IMR-90 (cell line): ENCODE results near the gene KCNQ1. TPM values are rescaled to one million over a fixed set of nuclear protein-coding genes. Genes with fewer than 3 reads are reported as not detected.

Experiments used
- ATAC-seq: fragments of 200-7000 bp; cut with Tn5 transposase; 2 replicates; pipeline ENCODE4 v1.9.1; 2020; ENCODE audit warnings: low read depth, mild to moderate bottlenecking, moderate library complexity
- BruUV-seq: library from RNA; stranded (reverse); fragments of 400-500 nt; replicated peaks from 2 replicates; lab custom pipeline; 2021; lab: Mats Ljungman, UMichigan
- CTCF ChIA-PET: fragments of 300-600 bp; formaldehyde crosslinking; extraction: SDS; loops from one replicate; lab custom pipeline; 2021; ENCODE audit warnings: antibody characterized with exemption; lab: Yijun Ruan, JAX
- POLR2A ChIA-PET: fragments of 300-600 bp; sonication (Branson Sonifier 250); formaldehyde crosslinking; loops from one replicate; lab custom pipeline; 2022; ENCODE audit warnings: antibody characterized with exemption; ENCODE audit not compliant: unreplicated experiment; lab: Charles Lee
- DNase-seq: peaks from one replicate; pipeline ENCODE4 v3.0.0; 2013
- H2AFZ ChIP-seq: replicated peaks from 2 replicates; pipeline ENCODE3; 2013; ENCODE audit warnings: low read length, mild to moderate bottlenecking; ENCODE audit not compliant: poor library complexity
- H2AK5ac ChIP-seq: 2 replicates; pipeline ENCODE4 v1.6.1; 2013; ENCODE audit warnings: low read depth, low read length, inconsistent platforms
- H2AK9ac ChIP-seq: replicated peaks from 2 replicates; pipeline ENCODE3; 2013; ENCODE audit warnings: mild to moderate bottlenecking, low read depth, low read length, moderate library complexity; ENCODE audit not compliant: poor library complexity
- H2BK120ac ChIP-seq: 2 replicates; pipeline ENCODE4 v1.6.1; 2013; ENCODE audit warnings: low read depth, low read length, inconsistent platforms
- H2BK15ac ChIP-seq: 3 replicates; pipeline ENCODE4 v1.6.1; 2013; ENCODE audit warnings: low read depth, low read length, inconsistent platforms
- H2BK20ac ChIP-seq: 2 replicates; pipeline ENCODE4 v1.6.1; 2013; ENCODE audit warnings: low read depth, mild to moderate bottlenecking, inconsistent platforms, low read length, moderate library complexity
- H2BK5ac ChIP-seq: 2 replicates; pipeline ENCODE4 v1.6.1; 2013; ENCODE audit warnings: mild to moderate bottlenecking, low read depth, low read length, inconsistent platforms; ENCODE audit not compliant: poor library complexity, severe bottlenecking
- H3K14ac ChIP-seq: replicated peaks from 2 replicates; pipeline ENCODE4 v1.6.1; 2013; ENCODE audit warnings: low read depth, low read length, inconsistent platforms
- H3K18ac ChIP-seq: 2 replicates; pipeline ENCODE4 v1.6.1; 2013; ENCODE audit warnings: low read depth, low read length, control low read depth
- H3K23ac ChIP-seq: 2 replicates; pipeline ENCODE4 v1.6.1; 2013; ENCODE audit warnings: low read depth, low read length, inconsistent platforms
- H3K27ac ChIP-seq: 2 replicates; pipeline ENCODE4 v1.5.1; 2013; ENCODE audit warnings: mild to moderate bottlenecking, control low read depth, low read length; ENCODE audit not compliant: insufficient read depth
- H3K27me3 ChIP-seq: 2 replicates; pipeline ENCODE4 v1.6.1; 2013; ENCODE audit warnings: low read length; ENCODE audit not compliant: control insufficient read depth, insufficient read depth
- H3K36me3 ChIP-seq: 2 replicates; pipeline ENCODE4 v1.6.1; 2013; ENCODE audit warnings: low read length, mixed read lengths; ENCODE audit not compliant: control insufficient read depth, insufficient read depth
- H3K4ac ChIP-seq: 2 replicates; pipeline ENCODE4 v1.6.1; 2013; ENCODE audit warnings: low read depth, low read length, inconsistent platforms
- H3K4me1 ChIP-seq: 2 replicates; pipeline ENCODE4 v1.6.1; 2013; ENCODE audit warnings: low read length, mixed read lengths; ENCODE audit not compliant: control insufficient read depth, insufficient read depth
- H3K4me2 ChIP-seq: 2 replicates; pipeline ENCODE4 v1.6.1; 2013; ENCODE audit warnings: low read depth, mild to moderate bottlenecking, control low read depth, low read length, moderate library complexity
- H3K4me3 ChIP-seq: 2 replicates; pipeline ENCODE4 v1.5.1; 2013; ENCODE audit warnings: low read depth, mild to moderate bottlenecking, control low read depth, low read length, moderate library complexity; ENCODE audit not compliant: insufficient read depth
- H3K56ac ChIP-seq: 2 replicates; pipeline ENCODE4 v1.6.1; 2013; ENCODE audit warnings: low read length, inconsistent platforms; ENCODE audit not compliant: insufficient read depth; ENCODE audit errors: extremely low read depth
- H3K79me1 ChIP-seq, 2 experiments: 2 replicates each; pipeline ENCODE4 v1.6.1; 2013; ENCODE audit warnings: low read length in 2 of 2, inconsistent platforms in 1 of 2, low read depth in 1 of 2
- H3K9ac ChIP-seq: 2 replicates; pipeline ENCODE4 v1.6.1; 2013; ENCODE audit warnings: low read depth, low read length, control low read depth
- H3K9me1 ChIP-seq: 2 replicates; pipeline ENCODE4 v1.6.1; 2013; ENCODE audit warnings: low read length, inconsistent platforms; ENCODE audit not compliant: insufficient read depth
- H3K9me3 ChIP-seq: 2 replicates; pipeline ENCODE4 v1.6.1; 2013; ENCODE audit warnings: low read length; ENCODE audit not compliant: control insufficient read depth, insufficient read depth
- H4K20me1 ChIP-seq: 2 replicates; pipeline ENCODE4 v1.6.1; 2013; ENCODE audit warnings: low read length, inconsistent platforms; ENCODE audit not compliant: insufficient read depth
- H4K5ac ChIP-seq: 2 replicates; pipeline ENCODE4 v1.6.1; 2013; ENCODE audit warnings: mild to moderate bottlenecking, low read depth, low read length, control low read depth
- H4K8ac ChIP-seq, 2 experiments: 2 replicates each; pipeline ENCODE4 v1.6.1; 2013; ENCODE audit warnings: low read depth in 2 of 2, low read length in 2 of 2, control low read depth in 1 of 2, inconsistent platforms in 1 of 2
- H4K91ac ChIP-seq: 2 replicates; pipeline ENCODE4 v1.6.1; 2013; ENCODE audit warnings: low read depth, low read length, inconsistent platforms; ENCODE audit not compliant: insufficient read depth
- BHLHE40 ChIP-seq: fragments of 150-350 bp; IDR thresholded peaks from 2 replicates; pipeline ENCODE4 v1.6.1; 2016; ENCODE audit warnings: mild to moderate bottlenecking, low read depth, low read length
- FOS ChIP-seq: fragments of 150-350 bp; IDR thresholded peaks from 2 replicates; pipeline ENCODE4 v1.6.1; 2016; ENCODE audit warnings: low read depth, low read length
- MAZ ChIP-seq: IDR thresholded peaks from 2 replicates; pipeline ENCODE4 v1.6.1; 2012; ENCODE audit warnings: low read depth, mild to moderate bottlenecking, low read length, improper control_type of control experiment, moderate library complexity, borderline replicate concordance
- NFE2L2 ChIP-seq: fragments of 150-350 bp; IDR thresholded peaks from 2 replicates; pipeline ENCODE4 v1.6.1; 2016; ENCODE audit warnings: low read depth, mild to moderate bottlenecking, low read length
- POLR2A ChIP-seq: IDR thresholded peaks from 2 replicates; pipeline ENCODE4 v1.6.1; 2012; ENCODE audit warnings: mild to moderate bottlenecking, low read depth, low read length
- RFX5 ChIP-seq: IDR thresholded peaks from 2 replicates; pipeline ENCODE4 v1.8.0; 2012; ENCODE audit warnings: low read depth, mild to moderate bottlenecking, low read length, moderate library complexity
- USF2 ChIP-seq: fragments of 150-350 bp; IDR thresholded peaks from 2 replicates; pipeline ENCODE4 v1.6.1; 2017; ENCODE audit warnings: mild to moderate bottlenecking, antibody characterized with exemption, low read length, low read depth
- WGBS, 2 experiments: methylation state at CpG; one replicate each; pipeline versions ENCODE4 v1.1.5 to v1.1.7; 2013; ENCODE audit warnings: missing lambda C conversion rate in 2 of 2; ENCODE audit not compliant: insufficient read length in 1 of 2; ENCODE audit errors: extremely low coverage in 2 of 2; 5-methylcytosine and 5-hydroxymethylcytosine counted together
- dilution Hi-C: fragments of 300-500 bp; cut with HindIII; formaldehyde crosslinking; loops from one replicate; pipeline ENCODE4 v1.14.3; 2018; ENCODE audit warnings: low sequenced_read_pairs; ENCODE audit not compliant: unreplicated experiment
- in situ Hi-C: fragments of 300-500 bp; cut with MboI; formaldehyde crosslinking; loops from 3 replicates; pipeline ENCODE4 v1.14.3; 2019; ENCODE audit warnings: low sequenced_read_pairs, inconsistent platforms, mixed read lengths
- intact Hi-C: fragments of 100-400 bp; cut with micrococcal nuclease; formaldehyde crosslinking; loops from 2 replicates; pipeline ENCODE4 v1.10.0; 2022
- polyA plus RNA-seq, 3 experiments: library from polyadenylated mRNA; depleted of rRNA; stranded (reverse); fragments of >200 nt; gene quantifications; 2 replicates each; pipeline ENCODE4 v1.2.3, GENCODE V29; 2012; ENCODE audit warnings: low replicate concordance in 1 of 3
- total RNA-seq: library from RNA; depleted of rRNA; stranded (reverse); fragments of >200 nt; gene quantifications from 2 replicates; pipeline ENCODE4 v1.2.3, GENCODE V29; 2012
- TF ChIP-seq, protein P1 (sequence below): fragments of 150-350 bp; IDR thresholded peaks from 2 replicates; pipeline ENCODE4 v1.6.1; 2016; ENCODE audit warnings: low read depth, mild to moderate bottlenecking, low read length, moderate library complexity, borderline replicate concordance

The KCNQ1 gene
- total and polyA plus RNA-seq, 2 of the 4 experiments (the other 2 are of a cell fraction), result 0.07 TPM; not detected in 1

DNA sequence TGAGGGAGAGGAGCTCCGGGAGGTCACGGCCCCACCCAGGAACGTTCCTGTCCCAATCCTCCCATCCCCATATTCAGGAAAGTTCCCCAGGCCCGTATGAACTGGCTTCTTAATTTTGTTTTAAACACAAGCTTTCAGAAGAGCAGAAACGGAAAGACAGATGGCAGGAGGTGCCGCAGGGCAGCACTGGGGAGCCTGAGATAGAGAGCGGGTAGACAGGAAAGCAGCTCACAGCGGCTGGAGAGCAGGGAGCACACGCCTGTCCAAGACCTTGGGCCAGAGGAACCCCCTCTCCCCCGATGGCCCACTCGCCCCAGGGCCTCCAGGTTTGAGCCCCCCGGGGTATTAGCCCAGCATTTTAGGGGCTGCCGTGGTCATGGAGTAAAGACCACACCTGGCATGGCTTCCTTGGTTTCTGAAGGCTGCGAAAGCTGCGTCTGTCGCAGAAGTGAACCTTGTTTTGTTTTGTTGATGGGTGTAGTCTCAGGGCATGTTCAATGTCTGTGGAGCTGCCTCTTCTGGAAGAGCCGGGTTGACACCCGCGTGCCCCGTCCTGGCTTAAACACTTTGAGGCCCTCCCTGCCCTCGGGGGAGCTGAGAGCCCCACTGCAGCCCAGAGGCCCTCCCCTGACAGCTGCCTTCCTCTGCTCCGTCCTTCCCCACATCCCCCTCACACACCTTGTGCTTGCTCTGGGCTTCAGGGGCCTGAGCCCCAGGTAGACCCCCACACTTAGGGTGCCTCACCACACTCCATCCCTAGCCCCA lies 272.9 kb downstream of the KCNQ1 start:
- in situ Hi-C loops (no loop called here), intact Hi-C loops (no loop called here), dilution Hi-C loops (no loop called here)
- H3K18ac ChIP-seq, result no peak overlapping the region
- H3K56ac ChIP-seq, result no peak overlapping the region
- H3K27ac ChIP-seq, result no peak overlapping the region
- no peaks in the 10 kb centered on the region for H3K79me1 ChIP-seq
- no peaks in the 10 kb centered on the region for H3K36me3 ChIP-seq
- H4K5ac ChIP-seq, result no peak overlapping the region
- no peak overlapping the region for H3K4me3 ChIP-seq
- no TSS peak for BruUV-seq
- no peak overlapping the region for H2AK9ac ChIP-seq
- H3K9me3 ChIP-seq, result no peaks in the 10 kb centered on the region
- peaks cover 63% of the 10 kb centered on the region for H3K27me3 ChIP-seq
- ATAC-seq (no peak), DNase-seq (no peak)
- POLR2A ChIA-PET, result no interaction called here
- TF ChIP-seq MAZ (no peak), RFX5 (no peak), USF2 (no peak), POLR2A (no peak), NFE2L2 (no peak), FOS (no peak), BHLHE40 (no peak)
- TF ChIP-seq, protein P1, sequence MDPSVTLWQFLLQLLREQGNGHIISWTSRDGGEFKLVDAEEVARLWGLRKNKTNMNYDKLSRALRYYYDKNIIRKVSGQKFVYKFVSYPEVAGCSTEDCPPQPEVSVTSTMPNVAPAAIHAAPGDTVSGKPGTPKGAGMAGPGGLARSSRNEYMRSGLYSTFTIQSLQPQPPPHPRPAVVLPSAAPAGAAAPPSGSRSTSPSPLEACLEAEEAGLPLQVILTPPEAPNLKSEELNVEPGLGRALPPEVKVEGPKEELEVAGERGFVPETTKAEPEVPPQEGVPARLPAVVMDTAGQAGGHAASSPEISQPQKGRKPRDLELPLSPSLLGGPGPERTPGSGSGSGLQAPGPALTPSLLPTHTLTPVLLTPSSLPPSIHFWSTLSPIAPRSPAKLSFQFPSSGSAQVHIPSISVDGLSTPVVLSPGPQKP, result no peak
- WGBS, 2 experiments, result 77% methylated on average over 4 of the region's 22 CpGs; no CpG with 5 or more reads in 1 of the 2 experiments
- H3K4me1 ChIP-seq, result no peaks in the 10 kb centered on the region
- H4K8ac ChIP-seq, result no peak overlapping the region
- no peak overlapping the region for H2AK5ac ChIP-seq
- H2BK120ac ChIP-seq, result no peak overlapping the region
- no peak overlapping the region for H3K23ac ChIP-seq
- H2BK5ac ChIP-seq, result no peak overlapping the region
- no peak overlapping the region for H2BK15ac ChIP-seq
- no peak overlapping the region for H3K4ac ChIP-seq
- H3K9ac ChIP-seq, result no peak overlapping the region
- H4K20me1 ChIP-seq, result no peaks in the 10 kb centered on the region
- no peaks in the 10 kb centered on the region for H3K9me1 ChIP-seq
- H2BK20ac ChIP-seq, result no peak overlapping the region
- H3K4me2 ChIP-seq, result no peak overlapping the region
- no peak overlapping the region for H4K91ac ChIP-seq
- H2AFZ ChIP-seq, result no peak overlapping the region
- CTCF ChIA-PET, result no interaction called here
- no peak overlapping the region for H3K14ac ChIP-seq
